DOHH2 (cell line): Measurements from ENCODE around the gene NCAM1.

Experiments used
- EZH2phosphoT487 ChIP-seq: fragments of 200-600 bp; sonication (generic); IDR thresholded peaks from 2 replicates; pipeline ENCODE4 v1.6.1; 2017; ENCODE audit warnings: borderline replicate concordance, mild to moderate bottlenecking, antibody characterized with exemption, low read length, moderate library complexity, mixed read lengths
- TF ChIP-seq, protein P1 (sequence below): fragments of 200-600 bp; sonication (generic); IDR thresholded peaks from one replicate; pipeline ENCODE4 v1.5.1; 2014; ENCODE audit warnings: antibody characterized with exemption, mild to moderate bottlenecking, low read depth, low read length; ENCODE audit not compliant: poor library complexity, severe bottlenecking

DNA sequence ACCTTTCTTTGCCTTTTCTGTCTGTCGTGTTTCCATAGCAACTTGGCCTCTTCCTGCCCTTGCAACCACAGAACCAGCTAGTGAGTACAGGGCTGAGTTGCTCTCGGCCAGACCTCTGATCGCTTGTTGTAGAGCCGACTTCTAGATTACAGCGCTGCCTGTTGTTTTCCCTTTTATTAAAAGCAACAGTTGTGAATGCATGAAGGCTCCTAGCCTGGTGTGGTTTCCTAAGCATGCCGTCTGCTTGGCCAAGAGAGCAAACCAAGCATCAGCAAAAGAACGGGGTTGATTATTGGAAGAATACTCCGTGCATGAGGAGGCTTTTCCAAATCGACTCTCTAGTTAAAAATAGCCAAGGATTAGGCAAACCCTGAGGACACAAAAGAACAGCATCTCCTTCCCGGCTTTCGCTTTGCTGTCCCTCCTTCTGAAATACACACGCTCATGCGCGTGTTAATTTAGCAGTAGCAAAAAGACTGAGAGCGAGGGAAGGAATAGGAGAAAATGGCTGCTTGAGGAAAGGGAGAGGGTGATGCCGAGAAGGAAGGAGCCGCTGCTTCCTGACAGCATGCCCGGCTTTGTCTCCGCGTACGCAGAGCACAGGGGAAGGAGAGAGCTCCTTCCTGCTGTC lies 281.7 kb downstream of the NCAM1 start:
- TF ChIP-seq, protein P1, sequence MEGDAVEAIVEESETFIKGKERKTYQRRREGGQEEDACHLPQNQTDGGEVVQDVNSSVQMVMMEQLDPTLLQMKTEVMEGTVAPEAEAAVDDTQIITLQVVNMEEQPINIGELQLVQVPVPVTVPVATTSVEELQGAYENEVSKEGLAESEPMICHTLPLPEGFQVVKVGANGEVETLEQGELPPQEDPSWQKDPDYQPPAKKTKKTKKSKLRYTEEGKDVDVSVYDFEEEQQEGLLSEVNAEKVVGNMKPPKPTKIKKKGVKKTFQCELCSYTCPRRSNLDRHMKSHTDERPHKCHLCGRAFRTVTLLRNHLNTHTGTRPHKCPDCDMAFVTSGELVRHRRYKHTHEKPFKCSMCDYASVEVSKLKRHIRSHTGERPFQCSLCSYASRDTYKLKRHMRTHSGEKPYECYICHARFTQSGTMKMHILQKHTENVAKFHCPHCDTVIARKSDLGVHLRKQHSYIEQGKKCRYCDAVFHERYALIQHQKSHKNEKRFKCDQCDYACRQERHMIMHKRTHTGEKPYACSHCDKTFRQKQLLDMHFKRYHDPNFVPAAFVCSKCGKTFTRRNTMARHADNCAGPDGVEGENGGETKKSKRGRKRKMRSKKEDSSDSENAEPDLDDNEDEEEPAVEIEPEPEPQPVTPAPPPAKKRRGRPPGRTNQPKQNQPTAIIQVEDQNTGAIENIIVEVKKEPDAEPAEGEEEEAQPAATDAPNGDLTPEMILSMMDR, result no peak
- no peak for TF ChIP-seq EZH2phosphoT487
